A549 (cell line): ENCODE measurements around the gene NTNG1.

ENCODE experiments used
- FOSB ChIP-seq: fragments of 250-450 bp; sonication (Bioruptor Pico); IDR thresholded peaks from 2 replicates; pipeline ENCODE4 v1.5.0; 2020; ENCODE audit warnings: mild to moderate bottlenecking, moderate library complexity
- JUNB ChIP-seq: fragments of >200 bp; sonication (Bioruptor Twin); formaldehyde crosslinking; IDR thresholded peaks from 2 replicates; pipeline ENCODE4 v1.6.1; 2016
- MAZ ChIP-seq: fragments of 150-350 bp; IDR thresholded peaks from 2 replicates; pipeline ENCODE4 v1.6.1; 2014; ENCODE audit warnings: antibody characterized with exemption, low read depth, low read length, borderline replicate concordance
- MYC ChIP-seq: IDR thresholded peaks from 2 replicates; pipeline ENCODE4 v1.6.1; 2012; ENCODE audit warnings: mild to moderate bottlenecking, inconsistent platforms, low read length, improper control_type of control experiment, borderline replicate concordance
- POLR2A ChIP-seq: IDR thresholded peaks from 2 replicates; pipeline ENCODE4 v1.6.1; 2012; ENCODE audit warnings: mild to moderate bottlenecking, low read length
- TF ChIP-seq, protein P1 (sequence below): fragments of >200 bp; sonication (Bioruptor Twin); formaldehyde crosslinking; IDR thresholded peaks from 3 replicates; pipeline ENCODE4 v1.5.1; 2016

DNA sequence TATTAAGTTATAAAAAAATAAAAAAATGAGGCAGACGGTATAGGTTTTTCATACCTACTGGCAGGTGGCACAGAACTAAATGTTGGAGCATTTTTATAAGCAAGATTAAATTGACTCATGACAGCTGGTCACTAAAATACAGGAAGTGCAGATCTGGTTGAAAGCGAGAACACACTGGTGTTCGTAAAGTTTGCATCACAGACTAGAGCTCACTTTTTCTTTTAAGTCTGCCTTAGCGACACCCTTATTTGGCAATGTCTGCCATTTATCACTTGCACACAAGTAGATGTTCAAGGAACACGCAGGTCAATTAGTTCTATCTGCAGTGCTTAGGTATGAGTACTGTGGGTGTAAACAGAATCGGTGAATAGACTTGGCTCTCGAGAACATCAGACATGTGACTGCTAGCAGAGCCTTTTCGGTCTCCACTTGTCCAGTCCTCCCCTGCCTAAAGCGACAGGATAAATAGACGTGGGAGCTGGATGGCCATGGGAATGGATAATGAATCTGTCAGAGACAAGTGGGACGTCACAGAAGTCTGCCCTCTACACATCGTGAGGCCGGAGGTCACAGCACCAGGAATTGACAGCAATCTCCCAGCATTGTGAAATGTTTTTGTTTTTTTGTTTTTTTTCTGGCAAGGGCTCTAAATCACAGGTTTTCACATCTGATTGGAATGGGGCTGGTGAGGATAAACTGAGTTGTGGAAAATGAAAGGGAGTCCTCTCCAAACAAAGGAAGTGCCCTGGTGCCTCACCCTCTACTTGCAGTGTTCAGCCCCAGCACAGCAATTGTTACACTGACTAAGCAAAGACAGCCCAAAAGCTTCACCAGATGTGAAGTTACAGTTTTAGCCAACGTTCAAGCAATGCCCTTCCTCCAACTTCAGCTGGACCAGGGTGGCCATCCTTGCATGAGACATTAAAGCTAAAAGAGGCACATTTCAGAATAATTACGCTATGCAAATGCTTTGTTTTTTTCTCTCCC is 248.9 kb downstream of the NTNG1 start:
- TF ChIP-seq, protein P1, sequence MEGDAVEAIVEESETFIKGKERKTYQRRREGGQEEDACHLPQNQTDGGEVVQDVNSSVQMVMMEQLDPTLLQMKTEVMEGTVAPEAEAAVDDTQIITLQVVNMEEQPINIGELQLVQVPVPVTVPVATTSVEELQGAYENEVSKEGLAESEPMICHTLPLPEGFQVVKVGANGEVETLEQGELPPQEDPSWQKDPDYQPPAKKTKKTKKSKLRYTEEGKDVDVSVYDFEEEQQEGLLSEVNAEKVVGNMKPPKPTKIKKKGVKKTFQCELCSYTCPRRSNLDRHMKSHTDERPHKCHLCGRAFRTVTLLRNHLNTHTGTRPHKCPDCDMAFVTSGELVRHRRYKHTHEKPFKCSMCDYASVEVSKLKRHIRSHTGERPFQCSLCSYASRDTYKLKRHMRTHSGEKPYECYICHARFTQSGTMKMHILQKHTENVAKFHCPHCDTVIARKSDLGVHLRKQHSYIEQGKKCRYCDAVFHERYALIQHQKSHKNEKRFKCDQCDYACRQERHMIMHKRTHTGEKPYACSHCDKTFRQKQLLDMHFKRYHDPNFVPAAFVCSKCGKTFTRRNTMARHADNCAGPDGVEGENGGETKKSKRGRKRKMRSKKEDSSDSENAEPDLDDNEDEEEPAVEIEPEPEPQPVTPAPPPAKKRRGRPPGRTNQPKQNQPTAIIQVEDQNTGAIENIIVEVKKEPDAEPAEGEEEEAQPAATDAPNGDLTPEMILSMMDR = no peak
- no peak for TF ChIP-seq FOSB (CRISPR knock-in tag)
- TF ChIP-seq JUNB = no peak
- no peak for TF ChIP-seq MYC
- TF ChIP-seq MAZ = no peak
- TF ChIP-seq POLR2A = no peak
